CD14-positive monocyte (primary cell): ENCODE data around the gene VPS16. TPM values are rescaled to one million over a fixed set of nuclear protein-coding genes. Genes with fewer than 3 reads are reported as not detected.
A peak's percentile ranks its signal among the peaks of the same experiment; 100 is the strongest.

Source experiments
- DNase-seq, 3 donors: peaks; one replicate each; pipeline ENCODE4 v3.0.0-alpha.2; 2011 to 2022
- H2AFZ ChIP-seq: 2 replicates; pipeline ENCODE4 v1.6.0; 2012; ENCODE audit warnings: mild to moderate bottlenecking, low read depth, low read length, inconsistent platforms; ENCODE audit not compliant: insufficient read depth, poor library complexity, severe bottlenecking
- H3K27ac ChIP-seq, 2 donors: 1 replicate in 1 of 2; 2 replicates in 1 of 2; pipeline ENCODE4 v1.5.1; 2012 to 2013; ENCODE audit warnings: low read length in 2 of 2, control low read depth in 1 of 2, inconsistent platforms in 1 of 2, low read depth in 1 of 2, mild to moderate bottlenecking in 1 of 2
- H3K27me3 ChIP-seq, 2 donors: one replicate each; pipeline versions ENCODE4 v1.6.0 to v1.6.1; 2011 to 2013; ENCODE audit warnings: low read length in 2 of 2; ENCODE audit not compliant: control insufficient read depth in 2 of 2, insufficient read depth in 2 of 2
- H3K36me3 ChIP-seq, 2 donors: replicated peaks in 1 of 2; 1 replicate in 1 of 2; 2 replicates in 1 of 2; pipeline versions ENCODE4 v1.5.1 to v1.6.1; 2012 to 2013; ENCODE audit warnings: low read length in 2 of 2, control low read depth in 1 of 2, inconsistent platforms in 1 of 2, mild to moderate bottlenecking in 1 of 2; ENCODE audit not compliant: insufficient read depth in 2 of 2, control insufficient read depth in 1 of 2
- H3K4me1 ChIP-seq, 2 donors: 1 replicate in 1 of 2; 2 replicates in 1 of 2; pipeline versions ENCODE4 v1.5.1 to v1.6.1; 2012 to 2013; ENCODE audit warnings: low read length in 2 of 2, control low read depth in 1 of 2, inconsistent platforms in 1 of 2, mild to moderate bottlenecking in 1 of 2, moderate library complexity in 1 of 2; ENCODE audit not compliant: insufficient read depth in 2 of 2, control insufficient read depth in 1 of 2
- H3K4me2 ChIP-seq: replicated peaks from 2 replicates; pipeline ENCODE3; 2012; ENCODE audit warnings: low read length, moderate library complexity, mild to moderate bottlenecking; ENCODE audit not compliant: poor library complexity, severe bottlenecking; ENCODE audit errors: extremely low read depth
- H3K4me3 ChIP-seq, 3 experiments: fragments of 200-600 bp in 1 of 3; sonication (generic) in 1 of 3; replicated peaks in 1 of 3; 1 replicate in 2 of 3; 2 replicates in 1 of 3; pipeline ENCODE4 v1.5.1; 2011 to 2013; ENCODE audit warnings: low read length in 3 of 3, mild to moderate bottlenecking in 3 of 3, control low read depth in 2 of 3, low read depth in 2 of 3, inconsistent platforms in 1 of 3, moderate library complexity in 1 of 3
- H3K79me2 ChIP-seq: 2 replicates; pipeline ENCODE4 v1.6.0; 2012; ENCODE audit warnings: mild to moderate bottlenecking, control low read depth, inconsistent platforms, low read length, moderate library complexity; ENCODE audit not compliant: insufficient read depth
- H3K9ac ChIP-seq: 2 replicates; pipeline ENCODE4 v1.6.0; 2017; ENCODE audit warnings: low read length, mild to moderate bottlenecking; ENCODE audit not compliant: insufficient read depth, poor library complexity, severe bottlenecking
- H3K9me3 ChIP-seq, 2 donors: replicated peaks in 1 of 2; 1 replicate in 1 of 2; 2 replicates in 1 of 2; pipeline versions ENCODE4 v1.5.1 to v1.6.1; 2012 to 2013; ENCODE audit warnings: low read length in 2 of 2, control low read depth in 1 of 2; ENCODE audit not compliant: control insufficient read depth in 1 of 2, insufficient read depth in 1 of 2
- H4K20me1 ChIP-seq: 2 replicates; pipeline ENCODE4 v1.6.0; 2012; ENCODE audit warnings: mild to moderate bottlenecking, low read length, control low read depth, moderate library complexity; ENCODE audit not compliant: insufficient read depth
- H3K27ac Mint-ChIP-seq, 7 donors: one replicate each; pipeline ENCODE4 v1.8.0; 2020; ENCODE audit warnings: mild to moderate bottlenecking in 7 of 7, mixed read lengths in 7 of 7, moderate library complexity in 6 of 7, inconsistent platforms in 2 of 7
- H3K27me3 Mint-ChIP-seq, 3 donors: one replicate each; pipeline ENCODE4 v1.8.0; 2021 to 2022; ENCODE audit warnings: low read depth in 3 of 3, mild to moderate bottlenecking in 3 of 3, mixed read lengths in 3 of 3, moderate library complexity in 3 of 3, inconsistent platforms in 1 of 3
- H3K36me3 Mint-ChIP-seq, 2 donors: one replicate each; pipeline ENCODE4 v1.8.0; 2020; ENCODE audit warnings: mixed read lengths in 2 of 2, inconsistent platforms in 1 of 2, mild to moderate bottlenecking in 1 of 2
- H3K4me1 Mint-ChIP-seq: one replicate; pipeline ENCODE4 v1.8.0; 2020; ENCODE audit warnings: mild to moderate bottlenecking, mixed read lengths
- H3K4me3 Mint-ChIP-seq, 2 donors: one replicate each; pipeline ENCODE4 v1.8.0; 2020; ENCODE audit warnings: mild to moderate bottlenecking in 2 of 2, mixed read lengths in 2 of 2, moderate library complexity in 1 of 2
- H3K9me3 Mint-ChIP-seq, 7 donors: one replicate each; pipeline ENCODE4 v1.8.0; 2020 to 2022; ENCODE audit warnings: mixed read lengths in 7 of 7, mild to moderate bottlenecking in 6 of 7, moderate library complexity in 6 of 7, inconsistent platforms in 2 of 7
- CTCF ChIP-seq: fragments of 200-600 bp; IDR thresholded peaks from one replicate; pipeline ENCODE4 v1.8.0; 2022; ENCODE audit warnings: antibody characterized with exemption, mild to moderate bottlenecking
- WGBS: methylation state at CpG from one replicate; pipeline ENCODE4 v1.1.5; 2013; ENCODE audit warnings: missing lambda C conversion rate; ENCODE audit not compliant: insufficient coverage; 5-methylcytosine and 5-hydroxymethylcytosine counted together
- intact Hi-C, 2 donors: fragments of 100-400 bp; cut with micrococcal nuclease; formaldehyde crosslinking; loops; one replicate each; pipeline versions ENCODE4 v1.15.0 to v1.15.1; 2023
- polyA plus RNA-seq, 3 donors: library from polyadenylated mRNA; depleted of rRNA in 1 of 3; unstranded in 2 of 3; stranded (reverse) in 1 of 3; fragments of 300-500 nt in 2 of 3; fragments of >200 nt in 1 of 3; fragmentation: Illumina TruSeq in 2 of 3; gene quantifications; 1 replicate in 2 of 3; 2 replicates in 1 of 3; pipeline ENCODE4 v1.2.3, GENCODE V29; 2012 to 2021

The VPS16 gene
- polyA plus RNA-seq, 3 donors = 33.3 to 87.0 (median 34.5) TPM

GRCh38 chr20:2833761-2834160 lies 6.8 kb upstream of the VPS16 start:
- Histone ChIP-seq H4K20me1 (no peaks in the 10 kb centered on the region), H3K27me3 (no peaks in the 10 kb centered on the region), H2AFZ (no peak overlapping the region), H3K9me3 (no peaks in the 10 kb centered on the region), H3K27ac (no peak overlapping the region), H3K4me1 (peaks cover 15 to 18% of the 10 kb centered on the region in 2 donors), H3K36me3 (peaks cover 0 to 20% of the 10 kb centered on the region in 2 donors), H3K79me2 (no peaks in the 10 kb centered on the region), H3K9ac (no peak overlapping the region), H3K4me3 (no peak overlapping the region), H3K4me2 (no peak overlapping the region)
- peak in 1 of 3 donors; percentile 14 for DNase-seq
- Mint-ChIP-seq H3K27ac (peak overlapping the region in 1 of 7 donors; percentile 20), H3K4me1 (peaks cover 19% of the 10 kb centered on the region), H3K27me3 (peaks cover 3 to 6% (median 5%) of the 10 kb centered on the region in 3 donors), H3K9me3 (no peaks in the 10 kb centered on the region), H3K36me3 (peaks cover 17 to 27% of the 10 kb centered on the region in 2 donors), H3K4me3 (no peak overlapping the region)
- intact Hi-C loops = loop anchor here in 1 of 2 donors (5.0 kb wide), 1 partner anchor 39 kb away; the partner anchor contains the start of gene PTPRA
- no CpG with 5 or more reads among the region's 1 CpG for WGBS
- no peak for TF ChIP-seq CTCF

GRCh38 chr20:2834401-2835110 lies 6.0 kb upstream of the VPS16 start:
- peak overlapping the region in 2 of 7 donors; percentile 20 to 53 for H3K27ac Mint-ChIP-seq
- intact Hi-C loops = loop anchor here in 1 of 2 donors (5.0 kb wide), 1 partner anchor 38 kb away; the partner anchor contains the start of gene PTPRA
- H3K4me2 ChIP-seq = no peak overlapping the region
- no peak for DNase-seq
- H3K4me3 ChIP-seq = no peak overlapping the region
- H2AFZ ChIP-seq = no peak overlapping the region
- WGBS = 79% methylated on average over 5 of the region's 14 CpGs
- H3K9me3 Mint-ChIP-seq = no peaks in the 10 kb centered on the region
- H3K9ac ChIP-seq = no peak overlapping the region
- H4K20me1 ChIP-seq = no peaks in the 10 kb centered on the region
- H3K4me3 Mint-ChIP-seq = no peak overlapping the region
- peaks cover 3 to 8% (median 6%) of the 10 kb centered on the region in 3 donors for H3K27me3 Mint-ChIP-seq
- H3K4me1 Mint-ChIP-seq = peaks cover 24% of the 10 kb centered on the region
- H3K79me2 ChIP-seq = no peaks in the 10 kb centered on the region
- peaks cover 0 to 20% of the 10 kb centered on the region in 2 donors for H3K36me3 ChIP-seq
- peaks cover 19 to 20% of the 10 kb centered on the region in 2 donors for H3K4me1 ChIP-seq
- H3K36me3 Mint-ChIP-seq = peaks cover 17 to 28% of the 10 kb centered on the region in 2 donors
- H3K27ac ChIP-seq = no peak overlapping the region
- no peak for TF ChIP-seq CTCF
- H3K27me3 ChIP-seq = no peaks in the 10 kb centered on the region
- H3K9me3 ChIP-seq = no peaks in the 10 kb centered on the region
